GM18505 (cell line): ENCODE measurements around the gene TTYH2.
"Not testable (repeated sequence)": the region's sequence is repeated elsewhere in the genome, so short reads cannot be mapped to it uniquely, and the experiment has no call there.

ENCODE experiments used
- ATAC-seq: cut with Tn5 transposase; IDR thresholded peaks from one replicate; pipeline ENCODE4 v1.9.1; 2021; ENCODE audit not compliant: unreplicated experiment
- POLR2A ChIP-seq: IDR thresholded peaks from 4 replicates; pipeline ENCODE4 v1.6.1; 2011; ENCODE audit warnings: borderline replicate concordance; ENCODE audit not compliant: insufficient read depth, insufficient read length; ENCODE audit errors: extremely low read depth

The TTYH2 gene

DNA sequence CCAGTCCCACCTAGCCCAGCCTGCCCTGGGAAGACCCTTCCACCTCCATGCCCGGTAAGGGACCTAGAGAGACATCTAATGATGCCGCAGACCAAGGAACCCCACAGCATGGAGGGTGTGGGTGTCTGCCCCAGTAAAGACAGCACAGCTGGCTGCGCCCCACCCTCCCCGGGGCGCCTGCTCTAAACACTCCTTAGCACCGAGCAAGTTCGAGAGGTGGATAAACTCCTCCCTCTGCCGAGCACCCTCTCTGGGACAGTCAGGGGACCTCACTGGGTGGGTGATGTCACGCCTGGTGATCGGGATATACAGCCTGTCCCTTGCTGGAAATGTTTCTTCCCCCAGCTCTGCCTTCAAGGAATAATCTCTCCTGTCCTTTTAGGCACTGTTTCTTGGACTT, 43.9 kb downstream of the TTYH2 start:
- ATAC-seq = no peak
- TF ChIP-seq POLR2A = no peak

GRCh38 chr17:74259667-74260524, 46.5 kb downstream of the TTYH2 start:
- TF ChIP-seq POLR2A = no peak

DNA sequence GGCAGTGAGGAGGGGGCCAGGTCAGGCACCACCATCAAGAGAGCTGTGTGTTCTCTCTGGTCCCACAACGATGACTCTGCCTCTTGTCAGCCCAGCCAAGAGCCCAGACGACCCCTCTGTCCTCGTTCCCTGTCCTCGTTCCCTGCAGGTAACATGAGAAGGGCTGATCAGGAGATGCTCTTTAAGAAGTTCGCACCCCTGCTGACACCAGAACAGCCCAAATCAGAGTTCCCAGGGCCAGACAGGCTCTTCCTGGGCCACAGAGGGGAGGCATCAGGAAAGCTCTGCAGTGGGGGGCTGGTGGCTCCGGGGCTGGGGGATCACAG, 47.1 kb downstream of the TTYH2 start:
- no peak for ATAC-seq
- TF ChIP-seq POLR2A = no peak

More at GRCh38 chr17:74259667-74260524, 46.5 kb downstream of the TTYH2 start:
- ATAC-seq = no peak

DNA sequence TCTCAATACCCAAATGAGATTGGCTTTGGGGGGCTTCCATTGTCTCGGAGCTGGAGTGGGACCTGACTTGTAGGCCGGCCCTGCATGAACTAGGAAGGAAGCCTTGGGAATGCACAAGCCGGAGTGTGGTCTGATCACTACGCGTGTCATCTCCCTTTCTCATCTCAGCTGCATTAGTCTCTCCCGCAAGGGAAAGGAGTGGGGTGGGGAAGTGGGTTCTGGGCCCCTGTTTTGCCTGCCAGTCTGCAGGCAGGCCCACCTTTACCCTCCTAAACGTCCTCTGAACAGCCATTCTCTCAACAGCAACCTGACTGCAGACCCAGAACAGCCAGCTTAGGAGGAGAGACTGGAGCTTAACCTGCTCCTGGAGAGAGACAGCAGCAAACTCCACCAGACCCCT, 49.2 kb downstream of the TTYH2 start:
- TF ChIP-seq POLR2A = no peak
- no peak for ATAC-seq

GRCh38 chr17:74267054-74267453, 53.7 kb downstream of the TTYH2 start:
- not testable (repeated sequence) for ATAC-seq

DNA sequence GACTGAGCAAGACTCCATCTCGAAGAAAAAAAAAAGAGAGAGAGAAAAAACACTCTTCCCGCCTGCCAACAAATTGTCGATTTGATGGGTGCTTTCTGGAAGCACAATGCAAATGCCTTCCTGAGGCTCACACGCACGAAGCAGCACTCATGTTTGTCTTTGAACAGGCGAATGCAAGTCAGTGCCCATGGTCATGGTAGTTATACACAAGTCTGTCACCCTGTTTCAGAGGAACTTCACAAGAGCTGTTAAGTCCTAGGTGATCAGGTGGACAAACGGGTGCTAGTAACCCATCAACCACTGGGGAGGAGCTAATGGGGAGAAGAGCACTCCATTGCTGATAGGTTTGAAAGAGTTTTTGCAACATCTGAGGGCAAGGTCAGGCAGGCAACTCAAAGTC, 54.2 kb downstream of the TTYH2 start:
- no peak for ATAC-seq
- no peak for TF ChIP-seq POLR2A

GRCh38 chr17:74267987-74268499, 54.7 kb downstream of the TTYH2 start:
- no peak for ATAC-seq

GRCh38 chr17:74268558-74268957, 55.2 kb downstream of the TTYH2 start:
- no peak for TF ChIP-seq POLR2A
- no peak for ATAC-seq

More at GRCh38 chr17:74267987-74268499, 54.7 kb downstream of the TTYH2 start:
- TF ChIP-seq POLR2A = no peak

- ATAC-seq = no peak
- no peak for TF ChIP-seq POLR2A
Measured at GRCh38 chr17:74270333-74270732, 57.0 kb downstream of the TTYH2 start.

- no peak for TF ChIP-seq POLR2A
- ATAC-seq = no peak
Measured at GRCh38 chr17:74271281-74271680, 57.9 kb downstream of the TTYH2 start.

DNA sequence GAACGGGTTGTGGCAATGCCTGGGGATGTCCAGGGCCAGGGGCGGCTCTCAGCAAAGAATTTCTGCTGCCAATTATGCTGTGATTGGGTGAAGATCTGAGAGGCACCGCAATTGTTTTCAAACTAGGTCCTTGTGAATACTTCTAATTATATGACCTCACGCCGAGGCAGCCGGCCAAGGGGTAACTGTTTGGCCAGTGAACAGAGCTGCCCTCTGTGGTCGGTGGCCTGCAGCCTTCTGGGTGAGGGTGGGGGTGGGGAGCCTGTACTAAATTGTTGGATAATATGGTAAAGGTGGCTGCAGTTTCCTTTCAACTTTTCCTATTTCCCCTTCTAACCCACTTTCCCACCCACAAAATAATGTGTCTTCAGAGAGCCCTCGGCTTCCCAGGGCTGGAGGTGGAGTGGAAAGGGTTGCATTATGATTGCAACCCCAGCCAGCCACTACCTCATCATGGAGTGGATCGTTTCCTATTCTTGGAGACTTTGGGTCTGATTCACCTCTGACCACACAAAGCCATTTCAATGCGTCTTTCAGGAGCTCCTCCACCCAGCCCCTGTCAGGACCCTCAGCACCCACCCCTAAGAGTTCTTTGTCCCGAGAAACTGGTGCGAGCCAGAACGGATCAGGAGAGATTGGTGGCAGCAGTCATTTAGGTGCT, 58.7 kb downstream of the TTYH2 start:
- TF ChIP-seq POLR2A = no peak
- ATAC-seq = no peak

DNA sequence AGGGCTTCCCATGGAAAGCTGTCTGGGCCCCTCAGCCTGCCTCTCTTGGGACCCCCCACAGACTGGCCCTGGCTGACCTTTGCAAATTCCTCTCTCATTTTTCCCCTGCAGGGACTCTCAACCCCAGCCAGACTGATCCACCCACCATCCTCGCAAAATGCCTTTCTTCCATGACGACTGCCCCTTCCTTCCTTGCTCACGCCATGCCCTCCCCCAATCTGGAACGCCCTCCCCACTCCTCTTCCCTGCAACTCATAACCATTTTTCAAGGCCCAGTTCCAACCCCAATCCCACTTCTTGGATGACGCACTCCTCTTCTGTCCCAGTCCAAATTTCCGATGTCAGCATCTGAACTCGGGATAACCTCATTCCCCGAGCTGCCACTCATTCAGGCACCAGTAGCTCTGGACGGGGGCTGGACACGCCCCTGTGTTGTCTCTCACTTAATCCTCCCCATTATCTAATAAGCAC, 59.4 kb downstream of the TTYH2 start:
- TF ChIP-seq POLR2A = no peak
- no peak for ATAC-seq

DNA sequence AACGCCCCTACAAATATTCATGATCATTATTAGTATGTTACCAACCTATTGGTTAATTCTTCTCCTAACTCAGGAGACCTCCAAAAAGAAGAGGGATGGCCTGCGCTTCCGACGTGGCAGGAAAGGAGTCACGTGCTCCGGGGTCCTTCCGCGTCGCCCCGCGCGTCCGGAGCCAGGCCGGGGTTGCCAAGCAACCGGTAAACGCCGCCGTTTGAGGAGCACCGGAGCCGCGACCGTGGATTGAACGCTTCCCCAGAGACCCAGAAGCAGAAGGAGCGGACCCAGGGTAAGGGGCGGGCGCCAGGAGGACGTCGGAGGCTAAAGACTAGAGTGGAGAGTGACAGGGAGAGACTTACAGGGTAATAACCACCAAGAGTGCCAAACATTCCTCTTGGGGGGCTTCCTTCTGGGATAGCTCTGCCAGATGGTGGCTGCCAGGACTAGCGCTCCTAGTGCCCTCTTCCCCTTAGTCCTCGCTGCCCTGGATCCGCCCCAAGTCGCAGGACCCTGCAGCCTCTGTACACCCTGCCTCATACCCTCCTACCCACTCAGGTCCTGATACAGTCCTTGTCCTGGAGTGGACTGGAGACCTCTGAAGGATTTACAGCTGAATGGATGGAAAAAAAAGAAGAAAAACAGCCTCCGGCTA, 60.8 kb downstream of the TTYH2 start, which contains the start of gene DNAI2:
DNAI2 (plus strand) TSS at position 175 of the 649 bp plus-strand sequence. CDS start 7,584 bp downstream, outside the sequence.
- ATAC-seq = no peak
- no peak for TF ChIP-seq POLR2A
